HUES48 (cell line): ENCODE data around the gene SF1.

ENCODE experiments used
- H3K27ac ChIP-seq: one replicate; pipeline ENCODE4 v1.7.0; 2013; ENCODE audit warnings: low read depth, low read length, inconsistent platforms
- H3K27me3 ChIP-seq: 2 replicates; pipeline ENCODE4 v1.6.1; 2013; ENCODE audit warnings: mild to moderate bottlenecking, low read length; ENCODE audit not compliant: control insufficient read depth, insufficient read depth
- H3K36me3 ChIP-seq: 2 replicates; pipeline ENCODE4 v1.6.1; 2013; ENCODE audit warnings: low read length; ENCODE audit not compliant: control insufficient read depth, insufficient read depth
- H3K4me1 ChIP-seq: 2 replicates; pipeline ENCODE4 v1.6.1; 2013; ENCODE audit warnings: mild to moderate bottlenecking, low read length; ENCODE audit not compliant: control insufficient read depth, insufficient read depth
- H3K4me3 ChIP-seq: 2 replicates; pipeline ENCODE4 v1.5.1; 2013; ENCODE audit warnings: mild to moderate bottlenecking, low read depth, low read length
- H3K9ac ChIP-seq: 2 replicates; pipeline ENCODE4 v1.6.1; 2013; ENCODE audit warnings: mild to moderate bottlenecking, low read depth, low read length, moderate library complexity
- H3K9me3 ChIP-seq: 2 replicates; pipeline ENCODE4 v1.6.1; 2013; ENCODE audit warnings: low read length; ENCODE audit not compliant: control insufficient read depth, insufficient read depth

Gene SF1

DNA sequence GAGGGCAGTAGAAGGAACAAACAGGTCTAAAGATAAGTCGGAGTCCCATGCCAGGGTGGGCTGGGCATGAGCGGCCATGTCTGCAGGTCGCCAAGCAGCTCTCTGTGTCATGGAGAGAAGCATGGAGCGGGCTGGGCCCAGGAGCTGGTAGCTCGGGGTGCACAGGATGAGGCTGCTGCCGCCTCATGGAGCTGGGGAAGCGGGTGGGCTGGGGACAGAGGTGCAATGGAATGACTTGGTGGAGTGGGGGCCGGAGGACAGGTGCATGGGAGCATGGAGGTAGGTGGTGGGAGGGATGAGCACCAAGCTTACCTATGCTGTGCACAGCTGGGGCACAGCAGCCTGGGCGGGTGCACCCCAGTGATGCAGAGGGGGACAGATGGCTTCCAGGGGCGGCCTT lies 58.9 kb downstream of the SF1 start:
- no peak overlapping the region for H3K4me3 ChIP-seq
- H3K36me3 ChIP-seq: no peaks in the 10 kb centered on the region
- H3K9ac ChIP-seq: no peak overlapping the region
- peaks cover 5% of the 10 kb centered on the region; the same call in 1 of the 2 replicates for H3K4me1 ChIP-seq
- peaks cover 56% of the 10 kb centered on the region for H3K27me3 ChIP-seq
- no peaks in the 10 kb centered on the region for H3K9me3 ChIP-seq
- H3K27ac ChIP-seq: no peak overlapping the region

DNA sequence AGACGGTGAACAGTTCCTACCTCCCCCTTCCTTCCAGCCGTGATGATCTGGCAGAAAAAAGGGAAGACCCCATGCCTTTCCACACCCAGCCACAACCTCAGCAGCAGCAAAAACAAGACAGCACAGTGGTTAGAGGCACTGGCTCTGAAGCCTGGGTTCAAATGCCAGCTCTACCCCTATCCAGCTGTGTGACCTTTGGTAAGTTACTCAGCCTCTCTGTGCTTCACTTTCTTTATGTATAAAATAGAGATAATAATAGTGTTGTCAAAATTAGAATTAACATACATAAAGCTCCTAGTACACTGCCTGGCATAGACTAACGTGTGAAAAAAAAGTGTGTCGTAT lies 59.6 kb downstream of the SF1 start:
- Histone ChIP-seq H3K4me1 (peaks cover 7% of the 10 kb centered on the region; the same call in 1 of the 2 replicates), H3K27ac (no peak overlapping the region), H3K4me3 (no peak overlapping the region), H3K36me3 (no peaks in the 10 kb centered on the region), H3K27me3 (peaks cover 62% of the 10 kb centered on the region), H3K9me3 (no peaks in the 10 kb centered on the region), H3K9ac (no peak overlapping the region)

DNA sequence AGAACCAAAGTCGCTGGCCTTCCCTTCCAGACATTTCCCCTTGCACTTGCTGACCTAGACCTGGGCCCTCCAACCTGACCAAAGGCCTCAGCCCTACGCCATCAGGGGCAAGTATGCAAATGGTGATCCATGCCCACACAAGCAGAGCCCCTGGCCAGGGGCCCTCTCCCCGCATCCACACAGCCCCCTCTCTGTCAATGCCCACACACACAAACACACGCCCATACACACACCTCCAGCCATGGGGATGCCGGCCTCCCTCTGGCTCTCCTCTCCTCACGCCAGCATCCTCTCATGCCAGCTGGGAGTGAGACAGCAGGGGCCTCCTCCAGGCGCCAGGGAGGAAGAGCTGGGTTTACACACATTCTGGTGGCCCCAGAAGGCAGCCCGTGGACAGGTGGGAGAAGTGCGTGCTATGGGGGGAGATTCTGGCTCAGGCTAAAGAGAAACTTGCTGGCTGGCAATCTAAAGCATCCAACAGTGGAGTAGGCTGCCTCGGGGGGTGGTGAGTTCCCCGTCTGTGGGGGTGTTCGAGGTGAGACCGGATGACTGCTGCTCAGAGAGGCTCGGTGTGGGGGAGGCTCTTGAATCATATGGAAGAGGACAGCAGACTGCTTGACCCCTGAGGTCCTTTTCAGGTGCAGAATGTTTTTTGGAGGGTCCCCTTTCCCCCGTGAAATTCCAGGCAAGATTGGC lies 60.1 kb downstream of the SF1 start:
- Histone ChIP-seq H3K4me1 (peaks cover 7% of the 10 kb centered on the region; the same call in 1 of the 2 replicates), H3K27ac (no peak overlapping the region), H3K4me3 (no peak overlapping the region), H3K9me3 (no peaks in the 10 kb centered on the region), H3K9ac (no peak overlapping the region), H3K27me3 (peaks cover 66% of the 10 kb centered on the region), H3K36me3 (no peaks in the 10 kb centered on the region)

DNA sequence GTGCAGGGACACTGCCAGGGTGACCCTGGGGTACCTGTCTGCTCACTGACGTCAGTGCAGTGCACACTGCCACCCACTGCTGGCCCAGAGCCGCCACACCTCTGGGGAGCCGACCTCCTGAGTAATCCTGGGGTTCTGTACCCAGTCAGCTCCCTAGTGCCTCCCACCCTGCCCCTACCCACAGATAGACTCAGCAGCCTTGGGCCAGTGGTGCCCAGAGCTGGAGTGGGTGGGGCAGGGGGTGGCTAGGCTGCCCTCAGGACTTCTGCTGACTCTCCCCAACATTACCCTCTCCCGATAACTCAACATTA lies 61.1 kb downstream of the SF1 start:
- H3K9me3 ChIP-seq: no peaks in the 10 kb centered on the region
- H3K9ac ChIP-seq: no peak overlapping the region
- peaks cover 72% of the 10 kb centered on the region for H3K27me3 ChIP-seq
- peaks cover 7% of the 10 kb centered on the region; the same call in 1 of the 2 replicates for H3K4me1 ChIP-seq
- no peak overlapping the region for H3K4me3 ChIP-seq
- no peaks in the 10 kb centered on the region for H3K36me3 ChIP-seq
- H3K27ac ChIP-seq: no peak overlapping the region

DNA sequence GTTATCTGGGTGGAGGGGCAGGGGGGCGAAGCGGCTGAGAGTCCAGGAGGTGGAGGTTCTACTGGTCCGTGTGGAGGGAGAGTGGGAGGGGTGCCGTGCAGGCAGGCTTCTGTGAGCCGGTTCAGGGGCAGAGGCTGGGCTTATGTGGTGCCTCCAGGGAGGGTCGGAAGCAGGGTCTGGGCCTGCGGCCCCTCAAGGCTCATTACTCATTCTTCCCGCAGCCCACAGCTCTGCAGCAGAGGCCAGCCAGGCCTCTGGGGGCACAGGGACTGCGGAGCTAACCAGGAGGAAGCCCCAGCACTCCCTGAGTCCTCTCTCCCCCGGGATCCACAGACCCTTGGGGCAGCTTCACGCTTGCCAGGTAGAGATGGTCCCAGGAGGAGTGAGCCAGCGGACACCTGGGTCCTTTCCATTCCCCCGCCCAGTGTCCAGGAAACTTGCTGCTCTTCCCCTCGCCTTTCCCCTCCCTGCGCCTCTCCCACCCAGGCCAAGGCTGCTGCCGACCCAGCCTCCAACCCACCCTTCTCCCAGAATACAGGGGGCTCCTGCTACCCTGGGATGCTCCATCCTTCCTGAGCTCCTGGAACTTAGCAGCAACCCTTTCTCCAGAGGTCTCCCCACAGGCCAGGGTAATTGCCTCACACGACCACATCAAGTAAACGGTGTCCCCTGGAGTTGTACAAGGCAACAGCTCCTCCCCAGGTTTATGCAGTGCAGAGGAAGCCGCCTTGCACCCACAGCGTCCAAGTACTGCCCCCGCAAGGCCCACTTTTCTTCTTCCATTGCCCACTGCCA lies 61.7 kb downstream of the SF1 start:
- no peaks in the 10 kb centered on the region for H3K36me3 ChIP-seq
- peaks cover 7% of the 10 kb centered on the region; the same call in 1 of the 2 replicates for H3K4me1 ChIP-seq
- no peak overlapping the region for H3K27ac ChIP-seq
- H3K27me3 ChIP-seq: peaks cover 72% of the 10 kb centered on the region
- H3K9me3 ChIP-seq: no peaks in the 10 kb centered on the region
- no peak overlapping the region for H3K9ac ChIP-seq
- no peak overlapping the region for H3K4me3 ChIP-seq

DNA sequence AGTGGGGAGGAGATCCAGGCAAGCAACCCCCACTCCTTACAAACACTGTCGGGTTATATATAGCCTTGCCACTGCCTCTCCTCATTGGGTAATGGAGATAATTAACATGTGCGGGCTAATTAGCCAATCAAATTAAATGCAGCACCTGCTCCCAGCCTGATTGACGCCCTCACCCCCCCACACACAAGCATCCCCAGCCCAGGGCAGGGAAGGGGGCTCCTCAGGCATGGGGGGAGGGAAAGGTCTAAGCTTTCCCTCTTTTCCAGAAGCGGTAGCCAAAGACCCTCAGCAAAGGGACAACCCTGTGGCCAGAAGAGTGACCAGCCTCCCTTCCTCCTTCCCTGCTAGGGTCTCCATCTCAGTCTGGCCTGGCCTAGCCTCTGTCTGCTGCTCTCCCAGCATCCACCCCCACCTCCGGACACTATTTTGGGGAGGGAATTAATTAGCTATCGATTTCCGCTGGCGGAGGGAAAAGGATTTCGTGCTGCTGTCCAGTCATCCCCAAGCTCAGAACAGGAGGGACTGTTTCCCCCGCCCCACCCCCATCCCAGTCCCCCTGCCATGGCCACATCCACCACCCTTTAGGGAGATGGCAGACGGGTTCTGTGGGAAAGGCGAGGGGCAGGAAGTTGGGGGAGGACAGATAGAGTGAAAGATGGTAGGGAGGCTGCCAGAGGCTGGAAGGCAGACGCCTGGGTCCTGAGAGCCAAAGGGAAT lies 62.4 kb downstream of the SF1 start:
- Histone ChIP-seq H3K27ac (no peak overlapping the region), H3K9ac (no peak overlapping the region), H3K4me3 (no peak overlapping the region), H3K4me1 (peaks cover 10% of the 10 kb centered on the region), H3K9me3 (no peaks in the 10 kb centered on the region), H3K27me3 (peaks cover 70% of the 10 kb centered on the region), H3K36me3 (no peaks in the 10 kb centered on the region)

DNA sequence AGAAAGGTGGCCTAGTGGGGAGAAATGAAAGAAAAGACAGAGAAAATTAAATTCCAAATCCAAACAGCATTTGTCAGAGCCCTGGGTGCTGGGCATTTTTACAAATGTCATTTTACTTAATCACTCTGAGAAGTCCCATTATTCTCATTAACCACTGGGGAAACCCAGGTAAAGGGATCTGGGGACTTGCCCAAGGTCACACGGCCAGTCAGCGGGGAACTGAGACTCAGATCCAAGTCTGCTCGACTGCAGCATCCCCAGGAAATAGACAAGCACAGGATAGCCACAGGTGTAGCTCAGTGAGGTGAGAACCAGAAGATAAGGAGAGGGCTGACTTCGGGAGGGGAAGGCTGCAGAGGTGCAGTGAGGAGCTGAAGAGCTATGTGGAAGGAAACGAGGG lies 63.2 kb downstream of the SF1 start:
- H3K4me3 ChIP-seq: no peak overlapping the region
- H3K9ac ChIP-seq: no peak overlapping the region
- no peak overlapping the region for H3K27ac ChIP-seq
- no peaks in the 10 kb centered on the region for H3K36me3 ChIP-seq
- H3K9me3 ChIP-seq: no peaks in the 10 kb centered on the region
- H3K4me1 ChIP-seq: peaks cover 18% of the 10 kb centered on the region
- H3K27me3 ChIP-seq: peaks cover 69% of the 10 kb centered on the region

DNA sequence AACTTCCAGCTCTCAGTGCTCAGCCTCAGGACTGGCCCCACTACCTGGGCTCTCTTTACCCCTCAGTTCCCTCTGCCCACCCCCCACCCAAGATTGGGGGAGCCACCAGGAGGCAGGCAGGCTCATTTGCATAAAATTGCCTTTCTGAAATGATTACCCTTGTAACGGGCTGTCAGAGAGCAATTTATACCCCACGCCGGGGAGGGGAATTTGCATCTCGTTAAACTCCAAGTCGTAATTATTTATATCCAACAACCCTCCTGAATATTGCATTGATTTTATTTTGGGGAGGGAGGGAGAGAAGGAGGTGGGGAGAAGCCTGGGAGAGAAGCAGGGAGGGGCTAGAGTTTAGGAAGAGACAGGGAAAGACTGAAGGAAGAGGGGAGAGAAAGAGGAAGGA lies 63.7 kb downstream of the SF1 start:
- H3K27ac ChIP-seq: no peak overlapping the region
- no peak overlapping the region for H3K4me3 ChIP-seq
- H3K36me3 ChIP-seq: no peaks in the 10 kb centered on the region
- no peaks in the 10 kb centered on the region for H3K9me3 ChIP-seq
- peaks cover 19% of the 10 kb centered on the region for H3K4me1 ChIP-seq
- peaks cover 65% of the 10 kb centered on the region for H3K27me3 ChIP-seq
- no peak overlapping the region for H3K9ac ChIP-seq
